HL-60 (cell line): ENCODE measurements around the gene GAMT.

Source experiments
- CTCF ChIP-seq: IDR thresholded peaks from one replicate; pipeline ENCODE4 v1.5.1; 2011; ENCODE audit warnings: low read length, control low read depth, inconsistent platforms; ENCODE audit not compliant: insufficient read depth
- POLR2AphosphoS5 ChIP-seq: IDR thresholded peaks from 2 replicates; pipeline ENCODE4 v1.6.1; 2012; ENCODE audit warnings: low read depth
- TF ChIP-seq, protein P1 (sequence below): IDR thresholded peaks from 2 replicates; pipeline ENCODE4 v1.6.1; 2012; ENCODE audit warnings: low read depth; ENCODE audit not compliant: insufficient replicate concordance

DNA sequence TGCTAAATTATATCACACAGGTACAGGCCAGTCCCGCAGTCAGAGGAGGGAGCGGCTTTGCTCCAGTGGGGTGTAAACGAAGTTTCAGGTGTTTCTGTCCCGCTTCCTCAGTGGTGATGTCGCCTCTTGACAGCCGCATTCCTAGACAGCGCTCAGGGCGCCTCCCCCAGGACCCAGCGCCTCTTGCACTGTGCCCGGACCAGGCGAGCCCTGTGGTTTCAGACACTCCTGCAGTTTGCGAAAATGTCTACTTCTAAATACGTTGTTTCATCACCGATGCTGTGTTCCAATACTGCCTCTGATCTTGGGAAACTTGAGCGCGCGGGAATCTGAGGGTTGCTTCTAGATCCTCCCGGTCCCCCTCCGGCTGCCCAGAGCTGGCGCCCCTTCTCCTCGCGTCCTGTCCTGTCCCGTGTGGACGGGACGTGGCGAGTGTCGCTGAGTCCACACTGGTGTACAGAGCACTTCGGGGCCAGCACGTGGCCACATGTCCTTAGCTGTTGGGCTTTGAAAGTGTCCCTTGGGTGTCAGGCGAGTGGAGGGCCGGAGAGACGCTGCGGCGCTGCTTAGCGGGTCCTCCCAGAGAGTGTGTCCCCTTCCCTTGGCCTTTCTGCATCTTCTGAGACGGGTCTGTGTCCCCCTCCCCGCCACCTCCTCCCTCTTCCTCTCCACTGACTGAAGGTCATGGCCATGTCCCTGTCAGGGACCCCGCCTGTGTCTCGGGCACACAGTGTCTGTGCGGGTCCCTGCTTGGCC, 22.3 kb upstream of the GAMT start:
- TF ChIP-seq POLR2AphosphoS5 = no peak
- TF ChIP-seq CTCF = no peak
- TF ChIP-seq, protein P1, sequence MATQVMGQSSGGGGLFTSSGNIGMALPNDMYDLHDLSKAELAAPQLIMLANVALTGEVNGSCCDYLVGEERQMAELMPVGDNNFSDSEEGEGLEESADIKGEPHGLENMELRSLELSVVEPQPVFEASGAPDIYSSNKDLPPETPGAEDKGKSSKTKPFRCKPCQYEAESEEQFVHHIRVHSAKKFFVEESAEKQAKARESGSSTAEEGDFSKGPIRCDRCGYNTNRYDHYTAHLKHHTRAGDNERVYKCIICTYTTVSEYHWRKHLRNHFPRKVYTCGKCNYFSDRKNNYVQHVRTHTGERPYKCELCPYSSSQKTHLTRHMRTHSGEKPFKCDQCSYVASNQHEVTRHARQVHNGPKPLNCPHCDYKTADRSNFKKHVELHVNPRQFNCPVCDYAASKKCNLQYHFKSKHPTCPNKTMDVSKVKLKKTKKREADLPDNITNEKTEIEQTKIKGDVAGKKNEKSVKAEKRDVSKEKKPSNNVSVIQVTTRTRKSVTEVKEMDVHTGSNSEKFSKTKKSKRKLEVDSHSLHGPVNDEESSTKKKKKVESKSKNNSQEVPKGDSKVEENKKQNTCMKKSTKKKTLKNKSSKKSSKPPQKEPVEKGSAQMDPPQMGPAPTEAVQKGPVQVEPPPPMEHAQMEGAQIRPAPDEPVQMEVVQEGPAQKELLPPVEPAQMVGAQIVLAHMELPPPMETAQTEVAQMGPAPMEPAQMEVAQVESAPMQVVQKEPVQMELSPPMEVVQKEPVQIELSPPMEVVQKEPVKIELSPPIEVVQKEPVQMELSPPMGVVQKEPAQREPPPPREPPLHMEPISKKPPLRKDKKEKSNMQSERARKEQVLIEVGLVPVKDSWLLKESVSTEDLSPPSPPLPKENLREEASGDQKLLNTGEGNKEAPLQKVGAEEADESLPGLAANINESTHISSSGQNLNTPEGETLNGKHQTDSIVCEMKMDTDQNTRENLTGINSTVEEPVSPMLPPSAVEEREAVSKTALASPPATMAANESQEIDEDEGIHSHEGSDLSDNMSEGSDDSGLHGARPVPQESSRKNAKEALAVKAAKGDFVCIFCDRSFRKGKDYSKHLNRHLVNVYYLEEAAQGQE = no peak
